WTC11 (cell line): ENCODE results near the gene STRN4. TPM values are rescaled to one million over a fixed set of nuclear protein-coding genes. Genes with fewer than 3 reads are reported as not detected.

Source experiments
- ATAC-seq: fragments of 200-7000 bp; cut with Tn5 transposase; 2 replicates; pipeline ENCODE4 v1.10.0; 2021; ENCODE audit warnings: mild to moderate bottlenecking, moderate library complexity
- CTCF ChIA-PET: fragments of 300-600 bp; sonication (Branson Sonifier 250); formaldehyde crosslinking; loops from one replicate; lab custom pipeline; 2021; ENCODE audit warnings: antibody characterized with exemption; lab: Charles Lee
- POLR2A ChIA-PET: fragments of 350-600 bp; sonication (Branson Sonifier 250); formaldehyde crosslinking; loops from one replicate; lab custom pipeline; 2021; ENCODE audit warnings: antibody characterized with exemption; lab: Charles Lee
- DNase-seq: peaks from one replicate; pipeline ENCODE4 v3.0.0; 2021; ENCODE audit warnings: low spot score
- H3K27ac Mint-ChIP-seq: 2 replicates; pipeline ENCODE4 v1.8.0; 2021; ENCODE audit warnings: mixed read lengths
- H3K27me3 Mint-ChIP-seq: 2 replicates; pipeline ENCODE4 v1.8.0; 2021; ENCODE audit warnings: low read depth, mild to moderate bottlenecking, moderate library complexity, mixed read lengths
- H3K36me3 Mint-ChIP-seq: 2 replicates; pipeline ENCODE4 v1.8.0; 2021; ENCODE audit warnings: mixed read lengths
- H3K4me1 Mint-ChIP-seq: 2 replicates; pipeline ENCODE4 v1.8.0; 2022; ENCODE audit warnings: mixed read lengths
- H3K4me3 Mint-ChIP-seq: 2 replicates; pipeline ENCODE4 v1.8.0; 2021; ENCODE audit warnings: mild to moderate bottlenecking, moderate library complexity, mixed read lengths
- H3K9me3 Mint-ChIP-seq: 2 replicates; pipeline ENCODE4 v1.8.0; 2021; ENCODE audit warnings: mixed read lengths
- AR ChIP-seq: fragments of 250-450 bp; sonication (Bioruptor Pico); IDR thresholded peaks from 2 replicates; pipeline ENCODE4 v1.9.0; 2021; ENCODE audit warnings: mild to moderate bottlenecking
- ATF3 ChIP-seq: sonication (generic); formaldehyde crosslinking; conservative IDR thresholded peaks from 2 replicates; pipeline ENCODE4 v1.8.1; 2022; ENCODE audit warnings: mild to moderate bottlenecking, missing genetic modification reagents
- E2F4 ChIP-seq: sonication (generic); formaldehyde crosslinking; IDR thresholded peaks from 2 replicates; pipeline ENCODE4 v1.8.1; 2022; ENCODE audit warnings: low read depth, mild to moderate bottlenecking, moderate library complexity, missing genetic modification reagents, borderline replicate concordance
- ESRRA ChIP-seq: sonication (generic); formaldehyde crosslinking; IDR thresholded peaks from 2 replicates; pipeline ENCODE4 v1.8.1; 2022; ENCODE audit warnings: mild to moderate bottlenecking, missing genetic modification reagents, borderline replicate concordance
- GRHL2 ChIP-seq: fragments of 250-450 bp; sonication (Bioruptor Pico); IDR thresholded peaks from 2 replicates; pipeline ENCODE4 v1.8.0; 2022; ENCODE audit warnings: mild to moderate bottlenecking, moderate library complexity; ENCODE audit not compliant: insufficient replicate concordance, severe bottlenecking
- GTF2I ChIP-seq: fragments of 250-450 bp; sonication (Bioruptor Pico); conservative IDR thresholded peaks from 2 replicates; pipeline ENCODE4 v1.4.0; 2021; ENCODE audit warnings: mild to moderate bottlenecking
- IRF2 ChIP-seq: sonication (generic); formaldehyde crosslinking; IDR thresholded peaks from 2 replicates; pipeline ENCODE4 v1.8.0; 2022; ENCODE audit warnings: low read depth, missing genetic modification reagents, borderline replicate concordance
- JAZF1 ChIP-seq: fragments of 250-450 bp; sonication (Bioruptor Pico); IDR thresholded peaks from 2 replicates; pipeline ENCODE4 v1.9.0; 2021; ENCODE audit warnings: moderate library complexity, mild to moderate bottlenecking, inconsistent platforms
- KAT7 ChIP-seq: sonication (generic); formaldehyde crosslinking; IDR thresholded peaks from 2 replicates; pipeline ENCODE4 v1.8.1; 2023; ENCODE audit warnings: missing genetic modification reagents, mild to moderate bottlenecking, borderline replicate concordance
- MYBL2 ChIP-seq: sonication (generic); formaldehyde crosslinking; IDR thresholded peaks from 2 replicates; pipeline ENCODE4 v1.8.1; 2023; ENCODE audit warnings: mild to moderate bottlenecking, moderate library complexity, missing genetic modification reagents
- RELA ChIP-seq: sonication (generic); formaldehyde crosslinking; IDR thresholded peaks from 2 replicates; pipeline ENCODE4 v1.8.1; 2022; ENCODE audit warnings: missing genetic modification reagents, mild to moderate bottlenecking, borderline replicate concordance
- RORB ChIP-seq: fragments of 250-450 bp; sonication (Bioruptor Pico); IDR thresholded peaks from 2 replicates; pipeline ENCODE4 v1.9.0; 2021; ENCODE audit warnings: mild to moderate bottlenecking
- SMAD4 ChIP-seq: sonication (generic); formaldehyde crosslinking; IDR thresholded peaks from 2 replicates; pipeline ENCODE4 v1.8.0; 2022; ENCODE audit warnings: mild to moderate bottlenecking, missing genetic modification reagents
- TEAD1 ChIP-seq: sonication (generic); formaldehyde crosslinking; IDR thresholded peaks from 2 replicates; pipeline ENCODE4 v1.8.0; 2022; ENCODE audit warnings: mild to moderate bottlenecking, missing genetic modification reagents
- ZNF263 ChIP-seq: sonication (generic); formaldehyde crosslinking; IDR thresholded peaks from 2 replicates; pipeline ENCODE4 v1.8.1; 2022; ENCODE audit warnings: low read depth, mild to moderate bottlenecking, moderate library complexity, missing genetic modification reagents
- ZNF281 ChIP-seq: sonication (generic); formaldehyde crosslinking; IDR thresholded peaks from 2 replicates; pipeline ENCODE4 v1.8.0; 2023; ENCODE audit warnings: mild to moderate bottlenecking, missing genetic modification reagents
- ZNF512 ChIP-seq: sonication (generic); formaldehyde crosslinking; IDR thresholded peaks from 2 replicates; pipeline ENCODE4 v1.8.1; 2022; ENCODE audit warnings: missing genetic modification reagents, borderline replicate concordance
- total RNA-seq: library from RNA; stranded (reverse); gene quantifications from 3 replicates; pipeline ENCODE4 v1.2.3, GENCODE V29; 2021
- TF ChIP-seq, protein P1 (sequence below): sonication (generic); formaldehyde crosslinking; IDR thresholded peaks from 2 replicates; pipeline ENCODE4 v1.8.0; 2022; ENCODE audit warnings: mild to moderate bottlenecking, missing genetic modification reagents
- TF ChIP-seq, protein P2 (sequence below): sonication (generic); formaldehyde crosslinking; IDR thresholded peaks from 2 replicates; pipeline ENCODE4 v1.8.1; 2022; ENCODE audit warnings: mild to moderate bottlenecking, missing genetic modification reagents, moderate library complexity, borderline replicate concordance

Gene STRN4
- total RNA-seq, 1 experiment from 2014 or later: 144 TPM

GRCh38 chr19:46716672-46717033 is 29.6 kb downstream of the STRN4 start:
- POLR2A ChIA-PET: interaction anchor here (0.6 to 2.0 kb wide), 4 partner anchors 10 to 920 kb away, joined by 3 to 6 read pairs (median 4); no protein-coding TSS in a partner anchor
- no peak for DNase-seq

More at GRCh38 chr19:46716672-46717033, 29.6 kb downstream of the STRN4 start:
- peak overlapping the region; percentile 78 for H3K27ac Mint-ChIP-seq
- peaks cover 18% of the 10 kb centered on the region for H3K4me1 Mint-ChIP-seq
- TF ChIP-seq ZNF263 (CRISPR knock-in tag) (no peak), TEAD1 (CRISPR knock-in tag) (no peak), SMAD4 (CRISPR knock-in tag) (no peak), KAT7 (CRISPR knock-in tag) (no peak), E2F4 (CRISPR knock-in tag) (no peak), JAZF1 (CRISPR knock-in tag) (no peak), AR (CRISPR knock-in tag) (no peak), RELA (no peak), IRF2 (no peak), RORB (CRISPR knock-in tag) (no peak), GRHL2 (no peak), ESRRA (CRISPR knock-in tag) (no peak), ATF3 (no peak), ZNF512 (CRISPR knock-in tag) (no peak), MYBL2 (CRISPR knock-in tag) (no peak), GTF2I (CRISPR knock-in tag) (no peak), ZNF281 (no peak)
- TF ChIP-seq, protein P1, sequence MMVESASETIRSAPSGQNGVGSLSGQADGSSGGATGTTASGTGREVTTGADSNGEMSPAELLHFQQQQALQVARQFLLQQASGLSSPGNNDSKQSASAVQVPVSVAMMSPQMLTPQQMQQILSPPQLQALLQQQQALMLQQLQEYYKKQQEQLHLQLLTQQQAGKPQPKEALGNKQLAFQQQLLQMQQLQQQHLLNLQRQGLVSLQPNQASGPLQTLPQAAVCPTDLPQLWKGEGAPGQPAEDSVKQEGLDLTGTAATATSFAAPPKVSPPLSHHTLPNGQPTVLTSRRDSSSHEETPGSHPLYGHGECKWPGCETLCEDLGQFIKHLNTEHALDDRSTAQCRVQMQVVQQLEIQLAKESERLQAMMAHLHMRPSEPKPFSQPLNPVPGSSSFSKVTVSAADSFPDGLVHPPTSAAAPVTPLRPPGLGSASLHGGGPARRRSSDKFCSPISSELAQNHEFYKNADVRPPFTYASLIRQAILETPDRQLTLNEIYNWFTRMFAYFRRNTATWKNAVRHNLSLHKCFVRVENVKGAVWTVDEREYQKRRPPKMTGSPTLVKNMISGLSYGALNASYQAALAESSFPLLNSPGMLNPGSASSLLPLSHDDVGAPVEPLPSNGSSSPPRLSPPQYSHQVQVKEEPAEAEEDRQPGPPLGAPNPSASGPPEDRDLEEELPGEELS (CRISPR knock-in tag): no peak
- TF ChIP-seq, protein P2, sequence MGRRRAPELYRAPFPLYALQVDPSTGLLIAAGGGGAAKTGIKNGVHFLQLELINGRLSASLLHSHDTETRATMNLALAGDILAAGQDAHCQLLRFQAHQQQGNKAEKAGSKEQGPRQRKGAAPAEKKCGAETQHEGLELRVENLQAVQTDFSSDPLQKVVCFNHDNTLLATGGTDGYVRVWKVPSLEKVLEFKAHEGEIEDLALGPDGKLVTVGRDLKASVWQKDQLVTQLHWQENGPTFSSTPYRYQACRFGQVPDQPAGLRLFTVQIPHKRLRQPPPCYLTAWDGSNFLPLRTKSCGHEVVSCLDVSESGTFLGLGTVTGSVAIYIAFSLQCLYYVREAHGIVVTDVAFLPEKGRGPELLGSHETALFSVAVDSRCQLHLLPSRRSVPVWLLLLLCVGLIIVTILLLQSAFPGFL: no peak
- H3K4me3 Mint-ChIP-seq: peak overlapping the region; percentile 95
- no peaks in the 10 kb centered on the region for H3K27me3 Mint-ChIP-seq
- no peaks in the 10 kb centered on the region for H3K9me3 Mint-ChIP-seq
- CTCF ChIA-PET: interaction anchor here (0.6 to 3.9 kb wide), 13 partner anchors 12 to 1698 kb away, joined by 3 to 32 read pairs (median 4); partner anchors contain the start of gene DACT3
- peaks cover 6% of the 10 kb centered on the region; the same call in 1 of the 2 replicates for H3K36me3 Mint-ChIP-seq
- ATAC-seq: no peak
